Epithelial cell of prostate (primary cell): ENCODE measurements around the gene ST3GAL4.

Experiments
- DNase-seq: peaks from one replicate; pipeline ENCODE4 v3.0.0-alpha.2; 2011; ENCODE audit warnings: low read depth, low spot score
- H3K27ac ChIP-seq: fragments of 450-650 bp; 2 replicates; pipeline ENCODE4 v1.5.1; 2017; ENCODE audit warnings: mild to moderate bottlenecking

The ST3GAL4 gene

DNA sequence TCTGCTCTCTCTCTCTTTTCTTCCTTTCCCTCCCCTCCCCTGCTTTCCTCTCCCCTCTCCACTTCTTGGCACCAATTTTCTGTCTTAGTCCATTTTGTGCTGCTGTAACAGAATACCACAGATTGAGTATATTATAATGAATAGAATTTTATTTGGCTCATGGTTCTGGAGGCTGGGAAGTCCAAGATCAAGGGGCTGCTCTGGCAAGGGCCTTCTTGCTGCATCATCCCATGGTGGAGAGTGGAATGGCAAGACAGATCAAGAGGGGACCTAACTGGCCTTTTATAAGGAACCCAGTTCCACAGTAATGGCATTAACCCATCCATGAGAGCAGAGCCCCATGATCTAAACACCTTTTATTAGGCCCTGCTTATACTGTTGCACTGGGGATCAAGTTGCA lies 44.5 kb downstream of the ST3GAL4 start:
- no peak overlapping the region for H3K27ac ChIP-seq
- DNase-seq = no peak

DNA sequence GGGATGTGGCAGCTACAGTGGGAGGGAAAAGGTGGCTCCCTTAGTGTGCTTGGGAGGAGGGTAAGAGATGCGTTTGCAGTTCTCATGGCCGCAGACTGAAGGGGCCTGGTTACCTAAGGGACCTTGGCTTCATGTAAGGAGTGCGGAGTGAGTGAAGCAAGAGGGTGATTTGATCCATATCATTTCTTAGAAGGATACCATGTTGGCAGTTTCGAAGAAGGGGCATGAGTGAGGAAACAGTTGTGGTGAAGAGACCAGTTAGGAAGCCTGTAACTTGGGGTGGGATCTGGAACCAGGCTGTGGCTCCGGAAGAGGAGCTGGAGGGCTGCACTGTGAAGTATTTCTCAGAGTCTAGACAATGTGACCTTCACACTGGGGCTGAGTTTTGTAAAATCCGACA lies 45.0 kb downstream of the ST3GAL4 start:
- no peak for DNase-seq
- H3K27ac ChIP-seq = no peak overlapping the region

DNA sequence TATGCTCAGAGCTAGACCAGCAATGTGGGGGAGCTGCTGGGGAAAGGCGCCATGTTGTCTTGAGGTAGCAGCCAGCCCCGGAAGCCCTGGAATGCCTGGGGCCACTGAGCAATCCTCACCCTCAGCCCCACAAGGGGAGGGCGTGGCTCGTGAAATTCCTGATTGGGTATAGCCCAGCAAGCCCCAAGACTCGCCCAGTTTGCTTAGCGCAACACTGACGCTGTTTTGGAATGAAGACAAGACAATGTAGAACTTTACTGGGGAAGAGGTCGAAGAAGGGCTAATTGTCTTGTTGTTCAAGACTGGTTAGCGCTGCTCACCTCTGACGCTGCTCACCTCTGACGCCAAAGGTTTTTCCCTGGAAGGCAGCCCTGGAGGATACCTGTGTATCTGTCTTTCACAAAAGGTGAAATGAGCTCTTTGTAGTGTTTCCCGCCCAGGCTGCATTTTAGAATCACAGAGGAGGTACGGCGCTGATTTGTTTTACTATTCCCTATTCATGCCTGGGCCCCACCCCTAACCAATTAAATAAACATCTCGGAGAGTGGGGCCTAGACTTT lies 47.6 kb downstream of the ST3GAL4 start:
- peak; percentile 65 for DNase-seq
- peak overlapping the region; percentile 60 for H3K27ac ChIP-seq

DNA sequence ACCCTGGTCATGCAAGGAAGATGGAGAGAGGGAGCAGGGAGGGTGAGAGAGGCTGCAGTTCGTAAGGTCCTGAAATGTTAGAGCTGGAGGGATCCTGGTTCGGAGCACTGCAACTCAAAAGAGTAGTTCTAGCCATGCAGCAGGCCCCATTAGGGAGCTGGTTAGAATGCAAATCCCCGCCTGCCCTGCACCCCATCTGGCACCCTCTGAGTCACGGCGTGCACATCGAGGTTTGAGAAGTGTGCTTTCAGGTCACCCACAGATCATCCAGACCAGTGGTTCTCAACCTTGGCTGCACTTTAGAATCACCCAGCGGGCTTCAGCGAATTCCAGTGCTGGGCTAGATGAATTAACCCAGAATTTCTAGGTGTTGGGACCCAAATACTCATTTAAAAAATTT lies 48.2 kb downstream of the ST3GAL4 start:
- DNase-seq = no peak
- H3K27ac ChIP-seq = peak overlapping the region; percentile 60

DNA sequence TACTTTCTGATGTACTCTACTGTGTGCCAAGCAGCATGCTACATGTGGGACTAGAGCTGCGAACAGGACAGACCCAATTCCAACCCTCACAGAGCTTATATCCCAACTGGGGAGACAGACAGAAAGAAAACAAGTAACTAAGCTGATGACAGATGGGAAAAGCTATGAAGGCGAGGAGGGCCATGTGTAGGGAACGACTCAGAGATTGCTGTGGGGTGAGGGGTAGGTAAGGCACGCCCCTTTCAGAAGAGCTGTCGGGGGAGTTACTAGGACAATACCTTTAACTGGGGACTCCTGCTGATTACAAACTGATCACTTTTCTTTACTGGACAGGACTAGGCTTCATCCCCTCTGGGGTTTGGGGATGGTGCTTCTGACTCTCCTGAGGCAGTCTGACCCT lies 48.9 kb downstream of the ST3GAL4 start:
- H3K27ac ChIP-seq = peak overlapping the region; percentile 60
- no peak for DNase-seq

DNA sequence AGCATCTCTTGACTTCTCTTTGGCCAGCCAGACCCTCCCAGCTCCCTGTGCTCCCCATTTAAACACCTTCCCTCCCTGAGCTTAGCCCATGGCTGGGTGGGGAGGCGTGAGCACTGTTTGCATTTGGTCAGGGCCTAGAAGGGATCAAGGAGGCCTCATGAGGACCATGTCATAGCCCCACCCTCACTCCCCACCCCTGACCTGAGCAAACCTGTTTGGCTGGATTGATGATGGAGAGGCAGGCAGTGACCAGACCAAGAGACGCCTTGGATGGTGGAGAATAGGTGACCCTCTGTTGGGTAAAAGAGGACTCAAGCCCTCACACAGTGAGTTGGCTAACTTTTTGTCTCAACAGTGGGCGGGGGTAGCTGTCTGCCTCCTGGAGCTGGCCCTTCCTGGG lies 49.9 kb downstream of the ST3GAL4 start:
- H3K27ac ChIP-seq = peak overlapping the region; percentile 60
- DNase-seq = no peak

DNA sequence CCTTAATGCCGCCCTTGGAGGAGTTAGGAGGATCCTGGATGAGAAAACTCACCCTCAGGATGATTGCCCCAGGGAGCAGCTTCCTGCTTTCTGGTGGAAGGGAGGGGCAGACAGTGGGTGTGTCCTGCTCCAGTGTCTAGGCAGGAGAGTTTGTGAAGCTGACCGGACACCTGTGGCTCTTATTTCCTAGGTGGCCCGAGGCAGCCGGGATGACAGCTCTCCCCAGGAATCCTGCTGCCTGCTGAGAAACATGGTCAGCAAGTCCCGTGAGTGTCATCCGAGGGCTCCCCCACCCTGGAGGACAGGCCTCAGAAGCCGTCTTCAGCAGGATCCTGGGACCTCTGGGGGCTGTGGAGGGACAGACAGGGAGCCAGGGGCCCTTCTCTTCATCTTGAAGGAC lies 50.4 kb downstream of the ST3GAL4 start:
- DNase-seq = no peak
- H3K27ac ChIP-seq = peak overlapping the region; percentile 60

DNA sequence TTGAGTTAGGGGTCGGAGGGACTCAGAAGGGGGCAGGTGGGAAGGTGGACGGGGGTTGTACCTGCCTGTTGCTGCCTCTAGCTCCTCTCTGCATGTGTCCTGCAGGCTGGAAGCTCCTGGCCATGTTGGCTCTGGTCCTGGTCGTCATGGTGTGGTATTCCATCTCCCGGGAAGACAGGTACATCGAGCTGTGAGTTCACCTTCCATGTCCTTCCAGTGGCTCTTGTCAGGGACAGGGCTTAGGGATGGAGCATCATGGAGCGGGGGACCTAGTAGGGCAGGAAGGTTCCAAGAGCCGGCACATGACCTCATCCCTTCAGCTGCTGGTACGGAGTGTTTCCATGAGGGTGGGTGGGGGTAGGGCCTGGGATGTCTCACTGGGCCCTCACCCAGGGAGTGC lies 50.9 kb downstream of the ST3GAL4 start:
- H3K27ac ChIP-seq = peak overlapping the region; percentile 60
- DNase-seq = no peak

DNA sequence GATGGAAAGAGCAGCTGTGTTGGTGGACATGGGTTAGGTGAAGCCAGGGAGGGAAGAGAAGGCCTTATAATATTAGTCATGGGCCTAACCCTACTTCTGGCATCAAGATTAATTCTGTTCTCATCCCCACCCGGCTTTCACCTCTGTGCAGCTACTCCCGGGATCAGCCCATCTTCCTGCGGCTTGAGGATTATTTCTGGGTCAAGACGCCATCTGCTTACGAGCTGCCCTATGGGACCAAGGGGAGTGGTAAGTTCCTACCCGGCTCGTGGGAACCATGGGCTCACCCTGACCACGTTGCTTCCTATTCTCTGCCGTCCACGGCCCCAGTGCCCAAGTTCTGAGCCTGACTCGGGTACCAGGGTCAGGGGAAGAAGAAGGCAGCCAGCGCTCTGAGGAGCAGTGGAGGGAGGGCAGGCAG lies 51.6 kb downstream of the ST3GAL4 start:
- no peak for DNase-seq
- H3K27ac ChIP-seq = no peak overlapping the region

DNA sequence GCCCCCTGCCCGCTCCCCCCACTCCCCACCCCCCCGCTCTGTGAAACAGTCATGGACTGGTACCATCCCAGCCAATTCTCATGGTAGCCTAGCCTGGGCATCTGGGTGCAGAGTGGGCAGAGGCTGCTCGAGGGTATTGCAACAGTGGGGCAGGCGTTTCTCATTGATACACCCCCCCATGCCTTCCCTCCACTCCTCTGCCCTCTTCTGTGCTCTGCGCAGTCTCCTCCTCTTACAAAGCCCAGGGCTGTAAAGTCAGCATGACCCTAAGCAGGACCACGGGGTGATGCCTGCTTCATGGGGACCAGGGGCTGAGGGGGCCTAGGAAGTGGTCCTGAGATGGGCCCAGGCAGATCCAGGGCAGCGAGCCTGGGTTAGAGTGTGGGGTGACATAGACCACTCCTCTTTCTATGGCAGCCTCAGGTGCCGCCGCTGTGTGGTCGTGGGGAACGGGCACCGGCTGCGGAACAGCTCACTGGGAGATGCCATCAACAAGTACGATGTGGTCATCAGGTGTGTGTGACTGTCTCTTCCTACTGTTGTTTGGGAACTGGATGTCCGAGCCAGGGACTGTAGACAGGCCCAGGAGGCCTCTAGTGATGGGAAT lies 52.3 kb downstream of the ST3GAL4 start:
- no peak overlapping the region for H3K27ac ChIP-seq
- no peak for DNase-seq

DNA sequence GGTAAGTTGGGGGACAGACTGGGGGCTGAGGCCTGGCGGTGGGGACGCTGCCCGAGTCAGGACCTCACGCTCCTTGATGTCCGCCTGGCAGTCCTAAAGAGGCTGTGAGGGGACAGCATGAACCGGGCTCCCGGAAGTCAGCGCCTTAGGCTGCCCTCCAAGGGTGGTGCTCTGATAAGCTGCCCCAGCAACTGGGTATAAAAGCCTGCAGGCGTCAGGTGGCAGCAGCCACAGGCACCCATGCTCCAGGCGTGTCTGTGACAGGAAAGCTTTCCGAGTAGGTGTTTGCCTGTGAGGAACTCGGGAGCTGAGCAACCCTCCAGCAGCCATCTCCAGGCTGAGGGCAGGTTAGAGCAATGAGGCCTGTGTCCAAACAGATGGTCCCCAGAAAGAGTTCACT lies 53.0 kb downstream of the ST3GAL4 start:
- no peak overlapping the region for H3K27ac ChIP-seq
- DNase-seq = no peak

DNA sequence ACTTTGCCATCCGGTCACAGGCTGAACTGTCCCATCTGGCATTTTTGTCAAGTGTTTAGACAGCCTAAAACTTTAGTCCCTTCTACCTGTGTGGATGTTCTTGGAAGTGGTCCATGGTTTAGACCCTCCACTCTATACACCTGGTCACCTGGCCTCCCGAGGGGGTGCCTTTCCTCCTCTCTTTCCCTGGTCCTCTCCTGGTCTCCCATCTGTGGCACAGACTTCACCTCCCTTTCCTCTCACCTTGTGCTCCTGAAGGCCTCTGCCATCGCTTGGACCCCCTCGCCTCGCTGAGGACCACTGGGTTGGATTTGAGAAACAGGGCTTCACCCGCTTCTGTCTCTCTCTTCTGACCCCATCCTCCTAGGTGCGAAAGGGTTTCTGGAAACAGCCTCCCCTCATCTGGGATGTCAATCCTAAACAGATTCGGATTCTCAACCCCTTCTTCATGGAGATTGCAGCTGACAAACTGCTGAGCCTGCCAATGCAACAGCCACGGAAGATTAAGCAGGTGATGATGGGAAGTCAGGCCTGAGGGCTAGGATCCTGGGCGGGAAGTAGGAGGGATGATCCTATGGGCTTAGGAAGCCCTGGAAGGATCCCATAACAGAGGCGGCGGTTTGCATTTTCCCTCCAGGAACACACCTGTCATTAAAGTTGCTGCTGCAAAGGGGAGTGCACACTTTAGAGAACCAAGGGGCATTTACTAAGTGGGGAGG lies 53.6 kb downstream of the ST3GAL4 start:
- no peak for DNase-seq
- no peak overlapping the region for H3K27ac ChIP-seq

DNA sequence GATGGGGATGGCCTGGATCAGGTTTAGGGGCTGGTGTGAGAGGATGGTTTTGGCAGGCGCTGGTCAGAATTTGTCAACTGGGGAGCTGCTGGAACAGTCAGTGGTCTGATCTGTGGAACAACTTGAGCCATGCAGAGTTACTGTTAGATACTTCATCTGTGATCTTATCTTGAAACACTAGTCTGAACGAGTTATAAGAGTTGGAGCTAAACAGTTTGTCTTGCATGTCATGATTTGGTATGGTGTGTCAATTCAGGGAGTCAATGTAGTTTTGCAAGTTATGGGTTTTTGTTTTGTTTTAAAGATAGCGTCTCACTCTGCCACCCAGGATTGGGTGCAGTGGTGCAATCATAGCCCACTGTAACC lies 54.1 kb downstream of the ST3GAL4 start:
- no peak for DNase-seq
- no peak overlapping the region for H3K27ac ChIP-seq

DNA sequence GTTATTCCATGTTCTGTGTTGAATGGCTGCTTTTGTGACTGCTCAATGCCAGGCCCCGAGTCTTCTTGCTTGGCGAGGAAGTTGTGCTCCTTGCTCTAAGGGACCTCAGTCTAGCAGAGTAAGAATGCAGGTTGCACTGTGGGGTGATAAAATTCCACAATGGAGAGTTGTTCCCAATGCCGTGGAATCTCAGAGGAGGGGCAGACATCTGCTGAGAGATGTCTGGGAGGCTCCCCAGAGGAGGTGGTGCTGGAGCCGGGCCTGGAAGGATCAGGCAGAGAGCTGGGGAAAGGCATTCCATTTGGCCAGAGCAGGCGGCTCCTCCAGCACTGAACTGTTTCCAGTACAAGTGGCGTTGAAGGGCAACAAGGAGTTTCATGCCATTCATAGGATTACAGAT lies 55.2 kb downstream of the ST3GAL4 start:
- no peak for DNase-seq
- no peak overlapping the region for H3K27ac ChIP-seq

DNA sequence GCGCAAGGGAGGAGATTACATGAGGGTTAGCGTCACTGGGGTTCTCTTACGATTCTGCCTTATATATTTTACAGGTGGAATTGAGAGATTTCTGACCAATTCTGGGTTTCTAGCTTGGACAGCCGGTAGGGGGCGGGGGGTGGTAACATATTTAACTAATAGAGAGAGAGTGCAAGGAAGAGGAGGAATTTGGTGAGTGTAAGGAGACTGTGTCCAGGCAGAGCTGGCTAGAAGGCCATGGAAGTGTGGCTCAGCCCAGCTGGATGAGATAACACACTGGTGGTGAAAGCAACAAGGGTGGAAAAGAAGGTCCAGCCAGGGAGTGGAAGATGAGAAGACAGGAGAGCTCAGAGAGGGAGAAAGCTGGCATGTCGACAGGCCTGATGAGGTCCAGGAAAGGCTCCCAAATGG lies 56.5 kb downstream of the ST3GAL4 start:
- DNase-seq = no peak
- no peak overlapping the region for H3K27ac ChIP-seq

DNA sequence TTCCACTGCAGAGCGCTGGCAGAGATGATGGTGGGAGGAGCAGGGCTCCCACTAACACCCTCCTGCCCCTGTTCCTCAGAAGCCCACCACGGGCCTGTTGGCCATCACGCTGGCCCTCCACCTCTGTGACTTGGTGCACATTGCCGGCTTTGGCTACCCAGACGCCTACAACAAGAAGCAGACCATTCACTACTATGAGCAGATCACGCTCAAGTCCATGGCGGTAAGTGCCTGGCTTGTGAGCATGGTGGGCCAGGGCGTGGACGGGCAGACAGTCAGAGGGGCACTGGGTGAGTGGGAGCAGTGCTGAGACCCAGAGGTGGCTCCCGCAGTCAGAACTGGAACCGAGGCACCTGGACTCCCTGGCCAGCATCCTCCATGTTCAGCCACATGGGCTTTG lies 57.9 kb downstream of the ST3GAL4 start:
- no peak overlapping the region for H3K27ac ChIP-seq
- no peak for DNase-seq

DNA sequence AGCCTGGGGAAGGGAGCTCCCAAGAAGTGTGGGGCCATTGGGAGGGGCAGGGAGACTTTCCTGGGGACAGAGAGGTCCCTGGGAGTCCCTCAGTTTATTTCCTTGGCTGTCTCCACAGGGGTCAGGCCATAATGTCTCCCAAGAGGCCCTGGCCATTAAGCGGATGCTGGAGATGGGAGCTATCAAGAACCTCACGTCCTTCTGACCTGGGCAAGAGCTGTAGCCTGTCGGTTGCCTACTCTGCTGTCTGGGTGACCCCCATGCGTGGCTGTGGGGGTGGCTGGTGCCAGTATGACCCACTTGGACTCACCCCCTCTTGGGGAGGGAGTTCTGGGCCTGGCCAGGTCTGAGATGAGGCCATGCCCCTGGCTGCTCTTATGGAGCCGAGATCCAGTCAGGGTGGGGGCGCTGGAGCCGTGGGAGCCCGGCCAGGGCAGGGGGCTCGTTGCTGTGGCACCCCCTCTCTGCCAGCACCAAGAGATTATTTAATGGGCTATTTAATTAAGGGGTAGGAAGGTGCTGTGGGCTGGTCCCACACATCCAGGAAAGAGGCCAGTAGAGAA lies 58.4 kb downstream of the ST3GAL4 start:
- H3K27ac ChIP-seq = no peak overlapping the region
- no peak for DNase-seq

DNA sequence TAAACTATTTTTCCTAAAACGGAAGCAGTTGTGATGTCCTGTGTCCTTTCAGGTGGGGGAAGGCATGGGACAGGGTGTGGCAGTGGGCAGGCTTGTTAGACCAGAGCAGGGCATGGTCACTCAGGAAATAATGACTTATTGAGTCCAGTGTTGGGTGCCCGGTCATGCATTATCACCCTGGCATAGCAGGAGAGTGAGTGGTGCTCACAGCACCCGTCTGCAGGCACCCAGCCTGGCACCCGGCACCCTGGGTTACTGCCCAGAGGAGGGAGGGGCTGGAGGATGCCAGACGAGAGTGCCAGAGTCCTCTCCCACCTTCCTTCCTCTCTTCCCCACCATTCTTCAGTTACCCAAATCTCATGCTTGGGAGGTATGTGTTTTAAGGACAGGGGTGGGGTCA lies 59.1 kb downstream of the ST3GAL4 start:
- DNase-seq = no peak
- no peak overlapping the region for H3K27ac ChIP-seq

DNA sequence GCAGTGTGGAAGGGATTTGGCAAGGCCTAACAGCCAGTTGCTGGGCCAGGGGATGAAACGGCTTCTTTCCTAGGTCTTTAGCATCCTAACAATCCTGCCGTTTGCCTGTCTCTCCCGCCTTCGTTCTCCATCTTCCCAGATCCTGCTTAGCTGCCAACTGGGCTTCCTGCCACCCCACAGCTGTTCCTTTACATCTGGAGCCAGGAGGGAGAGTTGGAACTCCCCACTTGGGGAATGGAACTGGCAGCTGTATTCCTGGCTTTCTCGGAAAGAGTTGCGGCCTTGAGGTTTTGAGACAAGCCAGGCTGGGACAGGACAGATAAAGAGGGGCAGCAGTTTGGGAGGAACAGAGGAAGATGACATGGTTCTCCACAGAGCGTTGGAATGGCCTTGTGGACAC lies 59.6 kb downstream of the ST3GAL4 start:
- no peak for DNase-seq
- H3K27ac ChIP-seq = no peak overlapping the region

DNA sequence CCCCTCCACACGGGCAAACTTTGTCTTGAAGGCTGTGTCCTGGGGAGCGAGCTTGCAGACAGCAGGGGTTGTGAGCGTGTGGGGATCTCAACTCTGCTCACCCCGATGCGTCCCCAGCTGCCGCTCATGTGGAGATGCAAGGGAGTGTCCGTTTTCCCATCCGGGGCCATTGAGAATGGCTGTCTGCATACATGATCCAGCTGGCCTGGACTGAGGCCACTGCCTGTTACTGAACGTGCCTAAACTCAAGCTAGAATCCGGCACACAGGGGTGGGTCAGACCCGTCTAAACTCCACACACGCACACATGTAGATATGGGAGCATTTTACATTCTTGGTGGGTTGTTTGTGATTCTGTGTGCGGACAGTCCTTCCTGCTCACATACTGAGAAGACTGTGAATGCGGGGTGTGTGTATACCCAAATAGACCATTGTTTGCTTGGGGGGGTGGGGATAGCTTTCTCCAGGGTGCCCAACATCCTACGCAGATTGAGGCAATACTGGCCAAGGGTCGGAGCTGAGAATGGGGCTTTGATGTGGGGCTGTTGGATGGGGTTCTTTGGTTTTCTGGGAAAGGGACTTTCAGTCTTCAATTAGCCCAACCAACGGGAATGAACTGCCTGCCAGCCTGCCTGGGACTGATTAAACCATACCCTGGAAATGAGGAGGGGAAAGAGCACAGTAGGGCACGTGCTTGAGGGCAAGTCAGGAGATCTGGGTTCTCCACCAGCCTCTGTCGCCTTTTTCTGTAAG lies 60.4 kb downstream of the ST3GAL4 start:
- no peak for DNase-seq
- peak overlapping the region; percentile 19 for H3K27ac ChIP-seq

DNA sequence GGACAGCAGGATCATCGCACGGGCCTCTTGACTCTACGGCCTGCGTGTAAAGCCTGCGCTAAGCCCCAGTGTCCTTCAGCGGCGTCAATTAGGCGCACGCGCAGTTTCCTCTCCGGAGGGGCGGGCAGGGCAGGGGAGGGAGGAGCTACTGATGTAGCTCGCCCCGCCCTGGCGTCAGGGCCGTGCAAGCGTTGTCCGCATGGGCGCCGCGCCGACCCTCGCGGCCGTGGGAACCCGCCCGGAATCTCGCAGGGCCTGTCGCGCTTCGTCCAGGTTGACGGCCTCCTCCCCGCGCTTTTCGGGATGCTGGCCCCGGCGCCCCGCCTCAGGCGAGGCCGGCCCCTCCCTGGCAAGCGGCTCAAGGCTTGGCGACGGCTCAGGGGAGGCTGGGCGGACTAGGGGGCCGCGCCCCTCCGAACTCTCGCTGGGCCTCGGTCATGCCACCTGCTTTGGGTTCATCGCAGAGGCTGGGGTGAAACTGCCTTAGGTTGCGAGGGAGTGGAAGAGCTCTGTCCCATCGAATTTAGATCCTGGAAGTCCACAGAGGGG lies 61.1 kb downstream of the ST3GAL4 start:
- H3K27ac ChIP-seq = peak overlapping the region; percentile 19
- DNase-seq = no peak
